HTERT RPE-1 (cell line): ENCODE results near the gene CD96.
"Not testable (repeated sequence)": the region's sequence is repeated elsewhere in the genome, so short reads cannot be mapped to it uniquely, and the experiment has no call there.

Experiments
- in situ Hi-C: fragments of 300-500 bp; cut with MboI; formaldehyde crosslinking; loops from 4 replicates; pipeline ENCODE4 v1.14.3; 2020; ENCODE audit warnings: low sequenced_read_pairs

CD96 gene

GRCh38 chr3:111668888-111669488, 127.0 kb downstream of the CD96 start:
- in situ Hi-C loops = no loop called here

- in situ Hi-C loops = no loop called here
Observed at GRCh38 chr3:111669926-111670630, 128.1 kb downstream of the CD96 start.

- in situ Hi-C loops = not testable (repeated sequence)
Observed at GRCh38 chr3:111672461-111672860, 130.5 kb downstream of the CD96 start.

DNA sequence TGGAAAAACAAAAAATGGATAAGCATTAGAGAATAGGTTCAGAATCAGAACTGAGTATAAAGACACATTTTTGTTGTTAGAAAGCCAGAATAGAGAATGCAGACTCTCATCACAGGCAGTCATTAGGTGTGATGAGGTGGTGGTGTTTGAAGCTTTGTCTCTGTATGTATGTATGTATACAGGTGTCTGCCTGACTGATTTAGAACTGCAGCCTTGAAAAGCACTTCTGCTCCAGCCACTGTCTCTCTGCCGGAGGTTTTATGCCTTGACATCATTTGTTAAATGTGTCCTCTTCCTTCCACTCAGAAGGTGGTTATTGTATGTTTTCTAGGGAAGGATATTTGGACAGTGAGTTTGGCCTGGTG, 133.8 kb downstream of the CD96 start:
- in situ Hi-C loops = no loop called here

- in situ Hi-C loops = no loop called here
Observed at GRCh38 chr3:111676211-111677006, 134.4 kb downstream of the CD96 start.

GRCh38 chr3:111677007-111677392, 135.0 kb downstream of the CD96 start:
- in situ Hi-C loops = no loop called here

DNA sequence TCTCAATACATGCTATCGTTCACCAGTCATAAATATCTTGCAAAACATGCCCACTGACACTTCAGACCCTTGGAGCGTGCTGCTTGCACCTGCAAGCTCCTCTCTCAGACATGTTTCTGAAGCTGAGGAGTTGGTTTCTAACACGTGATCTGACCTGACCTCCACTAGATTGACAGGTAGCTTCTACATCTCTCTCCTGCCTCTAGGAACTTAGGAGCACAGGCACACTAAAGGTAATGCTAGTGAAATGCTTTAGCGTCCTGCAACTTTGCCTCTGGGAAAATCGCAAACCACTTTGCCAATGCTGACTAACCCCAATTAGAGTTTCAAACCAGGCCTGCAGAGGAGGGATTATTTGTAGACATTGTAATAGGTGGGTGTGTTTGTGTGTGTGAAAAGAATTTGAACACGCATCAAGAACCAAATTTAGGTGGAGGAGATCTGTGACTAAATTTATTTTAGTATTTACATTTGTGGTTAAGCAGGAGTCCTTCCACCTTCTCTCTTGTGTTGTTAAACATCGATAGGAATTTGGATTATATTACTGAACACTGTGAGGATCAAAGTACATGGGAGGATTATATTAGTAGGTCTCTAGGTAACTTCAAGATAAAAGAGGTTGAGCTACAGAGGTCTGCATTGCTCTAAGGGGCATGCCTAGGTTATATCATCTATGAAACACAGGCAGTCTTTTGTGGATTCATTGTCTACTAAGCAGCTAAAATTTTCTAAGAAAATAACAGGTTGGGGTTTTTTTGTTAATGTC, 139.8 kb downstream of the CD96 start:
- in situ Hi-C loops = no loop called here

DNA sequence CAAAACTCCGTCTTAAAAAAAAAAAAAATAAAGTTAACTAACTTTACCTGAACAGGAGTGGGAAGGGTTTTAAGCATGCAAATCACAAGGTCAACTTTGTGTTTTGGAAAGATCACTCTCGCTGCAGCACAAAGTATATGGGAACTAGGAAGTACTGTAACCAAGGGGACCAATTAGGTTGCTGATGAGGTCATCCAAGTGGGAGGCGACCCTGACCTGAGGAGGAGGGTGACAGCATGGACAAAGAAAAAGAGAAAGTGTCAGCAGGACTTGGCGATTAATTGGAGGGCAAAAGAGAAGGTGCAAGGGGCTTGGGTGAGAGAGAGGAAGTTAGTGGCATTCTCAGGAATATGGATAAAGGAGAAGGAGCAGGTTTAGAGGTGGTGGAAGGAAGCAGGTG, 142.6 kb downstream of the CD96 start:
- in situ Hi-C loops = no loop called here

DNA sequence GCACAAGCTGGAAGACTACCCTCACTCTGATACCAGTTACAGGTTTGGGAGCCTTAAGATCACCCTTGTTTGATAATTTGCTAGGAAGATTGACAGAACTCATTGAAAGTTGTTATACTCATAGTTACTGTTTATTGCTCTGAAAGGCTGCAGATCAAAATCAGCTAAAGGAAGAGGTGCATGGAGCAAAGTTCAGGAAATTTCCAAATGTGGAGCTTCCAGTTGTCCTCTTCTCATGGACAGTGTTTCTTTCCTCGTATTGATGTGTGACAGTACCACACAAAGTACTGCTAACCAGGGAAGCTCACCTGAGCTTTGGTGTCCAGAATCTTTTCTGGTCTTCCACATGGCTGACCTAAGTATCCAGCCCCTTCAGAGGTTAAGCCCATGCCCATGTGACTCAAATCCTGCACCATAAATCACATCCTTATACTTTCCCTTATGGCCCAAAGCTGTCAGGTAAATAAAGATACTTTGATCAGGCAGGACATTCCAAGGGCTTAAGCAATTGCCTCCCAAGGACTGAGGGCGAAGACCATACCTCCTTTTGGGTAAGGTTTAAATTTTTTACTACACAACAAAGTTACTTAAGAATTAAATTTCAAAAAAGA, 146.3 kb downstream of the CD96 start:
- in situ Hi-C loops = no loop called here

- in situ Hi-C loops = no loop called here
Observed at GRCh38 chr3:111690242-111690641, 148.2 kb downstream of the CD96 start.

- in situ Hi-C loops = no loop called here
Observed at GRCh38 chr3:111691293-111691909, 149.4 kb downstream of the CD96 start.

GRCh38 chr3:111692593-111693552, 150.9 kb downstream of the CD96 start:
- in situ Hi-C loops = no loop called here

GRCh38 chr3:111694471-111694870, 152.5 kb downstream of the CD96 start:
- in situ Hi-C loops = no loop called here

DNA sequence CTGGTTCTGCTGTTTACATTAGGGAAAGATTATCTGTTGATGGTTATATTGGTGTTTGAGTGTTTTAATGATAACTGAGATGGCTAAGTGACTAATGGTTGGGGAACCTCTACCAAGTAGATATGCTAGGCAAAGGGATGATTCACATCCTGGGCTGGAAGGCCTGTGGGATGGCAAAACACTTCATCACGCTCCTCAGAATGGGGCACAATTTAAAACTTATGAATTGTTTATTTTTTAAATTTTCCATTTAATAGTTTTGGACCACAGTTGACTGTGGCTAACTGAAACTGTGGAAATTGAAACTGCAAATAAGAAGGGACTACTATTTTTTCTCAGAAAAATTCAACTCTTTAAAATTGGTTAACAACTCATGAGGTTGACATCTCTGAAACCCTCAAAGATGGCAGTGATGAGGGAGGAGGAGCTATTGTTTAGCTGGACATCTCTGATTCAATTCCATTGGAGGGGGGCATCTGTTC, 153.7 kb downstream of the CD96 start:
- in situ Hi-C loops = no loop called here

- in situ Hi-C loops = no loop called here
Observed at GRCh38 chr3:111700054-111700453, 158.1 kb downstream of the CD96 start.

- in situ Hi-C loops = no loop called here
Observed at GRCh38 chr3:111701292-111701906, 159.4 kb downstream of the CD96 start.
